Measurements from ENCODE around the gene C5. TPM values are rescaled to one million over a fixed set of nuclear protein-coding genes. Genes with fewer than 3 reads are reported as not detected.
A peak's percentile ranks its signal among the peaks of the same experiment; 100 is the strongest.
"Not testable (repeated sequence)": the region's sequence is repeated elsewhere in the genome, so short reads cannot be mapped to it uniquely, and the experiment has no call there.

The C5 gene
- total RNA-seq, 1 donor from 2014 or later, result 0.29 TPM

DNA sequence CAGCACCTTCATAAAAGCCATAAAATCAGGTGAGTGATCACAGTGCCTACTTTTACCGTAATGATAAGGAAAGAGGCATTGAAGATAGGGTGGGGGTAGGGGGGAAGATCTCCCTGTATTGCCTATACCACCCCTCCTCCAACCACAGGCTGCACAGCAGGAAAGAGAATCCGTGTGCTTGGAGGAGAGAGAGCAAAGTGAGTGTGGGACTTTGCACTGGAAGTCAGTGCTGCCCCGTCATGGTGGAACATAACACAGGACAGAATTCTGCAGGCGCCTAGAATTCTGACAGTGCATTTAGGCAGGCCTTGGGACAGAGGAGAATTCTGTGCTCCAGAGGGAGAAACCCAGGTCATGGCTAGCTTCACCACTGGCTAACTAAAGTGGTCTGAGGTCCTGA, 3.5 kb upstream of the C5 start:
- no peak for DNase-seq (ENCODE audit: extremely low read depth, low read depth, low spot score)

- no peak for DNase-seq (ENCODE audit: extremely low read depth, low read depth, low spot score)
Observed at GRCh38 chr9:121048618-121049017, 1.5 kb downstream of the C5 start.

DNA sequence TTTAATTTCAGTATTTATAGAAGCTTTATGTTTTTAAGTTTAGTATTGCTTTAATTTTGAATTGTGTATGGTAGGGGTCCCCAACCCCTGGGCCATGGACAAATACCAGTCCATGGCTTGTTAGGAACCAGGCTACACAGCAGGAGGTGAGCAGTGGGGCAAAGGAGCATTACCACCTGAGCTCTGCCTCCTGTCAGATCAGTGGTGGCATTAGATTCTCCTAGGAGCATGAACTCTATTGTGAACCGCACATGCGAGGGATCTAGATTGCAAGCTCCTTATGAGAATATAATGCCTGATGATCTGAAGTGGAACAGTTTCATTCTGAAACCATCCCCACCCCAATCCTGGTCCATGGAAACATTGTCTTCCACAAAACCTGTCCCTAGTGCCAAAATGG, 1.9 kb downstream of the C5 start:
- no peak for DNase-seq (ENCODE audit: extremely low read depth, low read depth, low spot score)

DNA sequence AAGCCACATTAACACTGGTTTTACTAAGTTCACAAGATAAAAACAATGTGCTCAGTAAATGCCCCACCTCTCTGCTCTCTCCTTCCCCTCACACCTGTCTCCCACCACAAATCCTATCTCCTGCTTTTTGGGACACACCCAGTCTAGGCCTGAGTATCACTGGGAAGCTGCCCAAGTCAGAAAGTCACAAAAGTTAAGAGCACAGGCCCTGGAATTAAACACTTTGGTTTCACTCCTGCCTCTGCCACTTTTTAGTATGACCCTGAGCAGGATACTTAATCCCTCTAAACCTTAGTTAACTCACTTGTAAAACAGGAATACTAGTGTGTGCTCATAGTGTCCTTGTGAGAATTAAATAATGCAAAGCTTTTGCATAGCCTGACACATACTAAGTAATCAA, 11.3 kb downstream of the C5 start:
- DNase-seq (ENCODE audit: extremely low read depth, low read depth, low spot score), result no peak

- DNase-seq (ENCODE audit: extremely low read depth, low read depth, low spot score), result no peak
Observed at GRCh38 chr9:121038362-121038761, 11.7 kb downstream of the C5 start.

DNA sequence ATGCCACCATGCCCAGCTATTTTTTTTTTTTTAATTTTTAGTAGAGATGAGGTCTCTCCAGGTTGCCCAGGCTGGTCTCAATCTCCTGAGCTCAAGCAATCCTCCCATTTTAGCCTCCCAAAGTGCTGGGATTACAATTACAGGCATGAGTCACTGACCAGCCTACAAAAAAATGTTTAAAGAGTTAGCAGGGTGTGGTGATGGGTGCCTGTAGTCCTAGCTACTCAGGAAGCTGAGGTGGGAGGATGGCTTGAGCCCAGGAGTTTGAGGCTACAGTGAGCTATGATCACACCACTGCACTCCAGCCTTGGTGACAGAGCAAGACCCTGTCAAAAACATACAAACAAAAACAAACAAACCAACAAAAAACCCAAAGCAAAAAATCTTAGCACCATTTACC, 14.4 kb downstream of the C5 start:
- DNase-seq (ENCODE audit: extremely low read depth, low read depth, low spot score), result not testable (repeated sequence)

DNA sequence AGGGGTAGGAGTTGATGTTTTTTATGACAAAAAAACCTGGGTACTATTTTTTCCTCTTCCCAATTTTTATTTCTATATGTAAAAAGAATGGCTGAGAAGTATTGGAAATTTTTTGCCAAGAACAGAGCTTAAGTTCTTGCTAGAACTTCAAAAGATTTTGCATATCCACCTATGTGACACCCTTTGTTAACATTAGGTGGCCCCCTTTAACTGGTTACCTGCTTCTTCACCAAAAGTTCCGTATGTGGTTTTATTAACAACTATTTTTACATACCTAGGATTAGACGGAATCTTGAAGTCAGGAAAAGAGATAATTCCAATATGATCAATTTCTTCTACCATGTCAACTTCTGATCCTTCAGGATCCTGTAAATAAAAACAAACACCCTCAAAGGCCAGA, 15.5 kb downstream of the C5 start:
- no peak for DNase-seq (ENCODE audit: extremely low read depth, low read depth, low spot score)

DNA sequence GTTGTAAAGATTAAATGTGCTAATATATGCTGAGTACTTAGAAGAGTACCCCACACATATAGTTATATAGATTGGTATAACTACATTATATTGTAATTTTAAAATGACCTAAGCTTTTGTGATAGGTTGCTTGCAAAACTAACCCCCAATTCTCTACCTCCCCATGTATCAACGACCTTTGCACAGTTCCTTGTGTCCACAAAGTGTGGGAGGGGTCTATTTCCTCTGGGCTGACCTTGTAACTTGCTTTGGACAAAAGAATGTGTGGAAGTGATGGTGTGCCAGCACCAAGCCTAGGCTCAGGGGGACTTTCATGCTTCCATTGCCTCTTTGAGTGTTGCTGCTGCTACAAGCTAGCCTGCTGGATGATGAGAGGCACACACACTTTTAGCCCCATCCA, 20.6 kb downstream of the C5 start:
- DNase-seq (ENCODE audit: extremely low read depth, low read depth, low spot score), result no peak

GRCh38 chr9:121028285-121028684, 21.8 kb downstream of the C5 start:
- not testable (repeated sequence) for DNase-seq (ENCODE audit: extremely low read depth, low read depth, low spot score)

DNA sequence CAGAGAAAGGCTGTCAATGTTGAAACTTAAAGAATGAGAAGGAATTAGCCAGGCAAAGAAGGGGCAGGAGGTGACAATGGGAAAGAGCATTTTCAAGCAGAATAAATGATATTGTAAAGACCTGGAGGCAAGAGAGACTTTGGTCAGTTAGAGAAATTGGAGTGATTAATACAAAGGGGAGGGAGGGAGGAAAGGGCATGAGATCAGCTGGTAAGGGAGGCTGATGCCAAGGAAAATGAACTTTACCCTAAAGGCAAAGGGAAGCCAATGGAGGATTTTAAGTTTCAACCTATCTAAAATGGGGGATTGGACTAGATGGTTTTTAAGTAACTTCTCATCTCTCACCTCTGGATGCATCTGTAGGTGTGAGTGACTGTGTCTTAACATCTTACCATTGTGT, 23.3 kb downstream of the C5 start:
- no peak for DNase-seq (ENCODE audit: extremely low read depth, low read depth, low spot score)

DNA sequence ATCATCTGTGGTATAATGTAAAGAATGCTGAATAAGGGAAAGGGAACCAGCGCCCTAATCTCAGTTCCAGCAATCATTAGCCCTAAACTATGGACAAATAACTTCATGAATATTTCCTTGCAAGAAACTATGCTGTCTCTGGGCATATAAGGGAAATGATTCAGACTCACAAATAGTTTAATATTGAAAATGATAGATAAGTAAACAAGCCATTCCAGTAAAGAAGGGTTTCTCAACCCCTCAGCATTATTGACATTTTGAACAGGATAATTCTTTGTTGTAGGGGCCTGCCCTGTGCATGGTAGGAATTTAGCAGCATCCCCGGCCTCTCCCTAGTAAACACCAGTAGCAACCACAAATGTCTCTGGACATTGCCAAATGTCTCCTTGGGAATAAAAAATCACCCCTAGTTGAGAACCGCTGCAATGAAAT, 23.8 kb downstream of the C5 start:
- DNase-seq (ENCODE audit: extremely low read depth, low read depth, low spot score), result no peak

- DNase-seq (ENCODE audit: extremely low read depth, low read depth, low spot score), result no peak
Observed at GRCh38 chr9:121024237-121024636, 25.8 kb downstream of the C5 start.

- DNase-seq (ENCODE audit: extremely low read depth, low read depth, low spot score), result no peak
Observed at GRCh38 chr9:121023064-121023463, 27.0 kb downstream of the C5 start.

- no peak for DNase-seq (ENCODE audit: extremely low read depth, low read depth, low spot score)
Observed at GRCh38 chr9:121021301-121021700, 28.8 kb downstream of the C5 start.

- no peak for DNase-seq (ENCODE audit: extremely low read depth, low read depth, low spot score)
Observed at GRCh38 chr9:121019273-121019672, 30.8 kb downstream of the C5 start.

DNA sequence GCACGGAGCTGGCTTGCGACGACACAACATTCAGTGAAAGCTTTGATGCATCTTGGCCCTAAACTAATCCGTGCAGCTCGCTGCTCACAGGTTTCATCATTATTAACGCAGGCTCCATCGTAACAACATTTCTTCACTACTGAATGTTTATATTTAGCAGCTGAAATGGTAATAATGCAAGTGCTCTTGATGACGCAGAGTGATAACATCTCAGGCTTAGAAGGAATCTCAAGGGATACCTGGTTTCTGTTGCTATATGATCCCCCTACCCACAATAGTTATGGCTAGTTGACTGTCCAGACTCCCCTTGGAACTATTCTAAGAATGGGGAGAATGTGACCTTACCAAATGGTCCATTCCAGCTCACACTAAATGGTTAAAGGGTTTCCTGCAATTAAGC, 36.2 kb downstream of the C5 start:
- no peak for DNase-seq (ENCODE audit: extremely low read depth, low read depth, low spot score)

DNA sequence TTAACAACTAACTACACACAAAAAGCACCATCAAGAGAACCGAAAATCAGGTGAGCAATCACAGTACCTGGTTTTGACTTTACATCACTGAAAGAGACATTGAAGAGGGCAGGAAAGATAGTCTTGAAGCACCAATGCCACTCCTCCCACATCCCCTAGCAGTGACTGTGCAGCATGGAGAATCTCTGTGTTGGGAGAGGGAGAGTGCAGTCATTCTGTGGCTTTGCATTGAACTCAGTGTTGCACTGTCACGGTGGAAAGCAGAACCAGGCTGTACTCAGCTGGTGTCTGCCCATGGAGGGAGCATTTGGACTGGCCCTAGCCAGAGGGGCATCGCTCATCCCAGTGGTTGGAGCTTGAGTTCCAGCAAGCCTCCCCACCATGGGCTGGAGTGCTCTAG, 40.4 kb downstream of the C5 start:
- no peak for DNase-seq (ENCODE audit: extremely low read depth, low read depth, low spot score)

GRCh38 chr9:120999317-120999716, 50.8 kb downstream of the C5 start:
- no peak for DNase-seq (ENCODE audit: extremely low read depth, low read depth, low spot score)

- no peak for DNase-seq (ENCODE audit: extremely low read depth, low read depth, low spot score)
Observed at GRCh38 chr9:120998111-120998510, 52.0 kb downstream of the C5 start.

DNA sequence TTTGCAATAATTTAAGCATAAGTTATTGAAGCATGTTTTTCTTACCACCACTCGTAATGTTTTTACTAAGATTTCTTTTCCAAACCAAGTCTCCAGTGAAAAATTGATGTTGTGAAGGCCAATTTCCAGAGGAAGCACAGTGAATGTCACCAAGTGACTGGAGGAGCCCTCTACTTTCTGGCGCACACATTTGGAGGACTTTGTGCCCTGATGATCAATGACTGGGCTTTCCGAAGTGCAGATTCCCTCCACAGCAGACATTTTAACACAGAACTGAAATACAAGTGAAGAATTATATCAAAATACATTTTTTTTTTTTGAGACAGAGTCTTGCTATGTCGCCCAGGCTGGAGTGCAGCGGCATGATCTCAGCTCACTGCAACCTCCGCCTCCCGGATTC, 52.6 kb downstream of the C5 start:
- DNase-seq (ENCODE audit: extremely low read depth, low read depth, low spot score), result no peak

GRCh38 chr9:120996409-120996808, 53.7 kb downstream of the C5 start:
- no peak for DNase-seq (ENCODE audit: extremely low read depth, low read depth, low spot score)

GRCh38 chr9:120989065-120989464, 61.0 kb downstream of the C5 start:
- DNase-seq (ENCODE audit: extremely low read depth, low read depth, low spot score), result no peak

- DNase-seq (ENCODE audit: extremely low read depth, low read depth, low spot score), result peak; percentile 66
Observed at GRCh38 chr9:120985819-120986222, 64.3 kb downstream of the C5 start.

Measured in glomerular endothelial cell (primary cell).